Measurements from ENCODE around the gene CCDC170.
"Not testable (repeated sequence)": the region's sequence is repeated elsewhere in the genome, so short reads cannot be mapped to it uniquely, and the experiment has no call there.

Gene CCDC170

DNA sequence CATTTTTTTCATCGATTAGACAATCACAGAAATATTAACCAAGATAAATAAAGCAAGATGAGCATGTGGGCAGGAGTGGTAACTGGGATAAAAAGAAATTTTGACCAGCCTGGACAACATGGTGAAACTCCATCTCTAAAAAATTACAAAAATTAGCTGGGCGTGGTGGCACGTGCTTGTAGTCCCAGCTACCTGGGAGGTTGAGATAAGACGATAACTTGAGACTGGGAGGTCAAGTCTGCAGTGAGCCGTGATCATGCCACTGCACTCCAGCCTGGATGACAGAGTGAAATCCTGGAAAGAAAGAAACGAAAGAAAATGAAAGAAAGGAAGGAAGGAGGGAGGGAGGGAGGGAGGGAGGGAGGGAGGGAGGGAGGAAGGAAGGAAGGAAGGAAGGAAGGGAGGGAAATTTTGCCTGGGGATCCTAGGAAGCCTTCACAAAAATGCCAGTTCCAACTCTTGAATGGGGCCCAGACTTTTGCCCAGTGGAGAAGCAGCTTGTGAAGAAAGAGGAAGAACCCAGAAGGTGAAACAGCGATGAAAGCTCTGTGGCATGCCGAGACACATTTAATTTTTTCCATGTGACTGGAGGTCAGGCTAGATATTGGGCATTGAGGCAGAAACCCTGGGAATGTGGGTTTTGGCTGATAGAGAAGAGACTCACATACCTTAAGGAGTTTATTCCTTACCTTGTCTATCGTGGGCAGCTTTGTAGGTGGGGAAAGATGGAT lies 20.3 kb downstream of the CCDC170 start:
- DNase-seq (ENCODE audit: low spot score): no peak
- in situ Hi-C loops (cut with MboI; ENCODE audit: low pct_unique_long_range_greater_than_20kb, low sequenced_read_pairs, unreplicated experiment): no loop called here

GRCh38 chr6:151518992-151519391 lies 25.2 kb downstream of the CCDC170 start:
- in situ Hi-C loops (cut with MboI; ENCODE audit: low pct_unique_long_range_greater_than_20kb, low sequenced_read_pairs, unreplicated experiment); DNase-seq (ENCODE audit: low spot score): not testable (repeated sequence)

More for the DNA sequence above, 20.3 kb downstream of the CCDC170 start:
- TF ChIP-seq CTCF (IDR thresholded peaks at IDR 0.05; ENCODE audit: extremely low read depth, insufficient read depth, missing control alignments): no peak

DNA sequence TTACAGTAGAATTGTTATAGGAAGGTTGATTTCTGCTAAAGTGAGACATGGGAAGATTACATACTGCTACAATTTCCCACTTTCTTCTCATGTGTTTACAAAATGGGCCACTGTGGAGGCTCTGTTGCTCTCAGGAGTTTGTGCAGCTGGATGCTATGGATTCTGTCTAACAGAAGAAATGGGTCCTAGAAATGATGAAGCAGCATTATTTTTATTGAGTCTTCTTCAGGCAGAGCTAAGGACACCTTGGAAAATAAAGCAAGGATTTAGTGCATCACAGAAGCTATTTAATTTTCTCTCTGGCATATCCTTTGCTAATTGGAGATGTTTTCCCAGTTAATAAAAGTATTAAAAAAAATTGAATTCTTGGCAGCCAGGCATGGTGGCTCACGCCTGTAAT lies 29.2 kb downstream of the CCDC170 start:
- no peak for TF ChIP-seq CTCF (IDR thresholded peaks at IDR 0.05; ENCODE audit: extremely low read depth, insufficient read depth, missing control alignments)
- in situ Hi-C loops (cut with MboI; ENCODE audit: low pct_unique_long_range_greater_than_20kb, low sequenced_read_pairs, unreplicated experiment): no loop called here
- no peak for DNase-seq (ENCODE audit: low spot score)

DNA sequence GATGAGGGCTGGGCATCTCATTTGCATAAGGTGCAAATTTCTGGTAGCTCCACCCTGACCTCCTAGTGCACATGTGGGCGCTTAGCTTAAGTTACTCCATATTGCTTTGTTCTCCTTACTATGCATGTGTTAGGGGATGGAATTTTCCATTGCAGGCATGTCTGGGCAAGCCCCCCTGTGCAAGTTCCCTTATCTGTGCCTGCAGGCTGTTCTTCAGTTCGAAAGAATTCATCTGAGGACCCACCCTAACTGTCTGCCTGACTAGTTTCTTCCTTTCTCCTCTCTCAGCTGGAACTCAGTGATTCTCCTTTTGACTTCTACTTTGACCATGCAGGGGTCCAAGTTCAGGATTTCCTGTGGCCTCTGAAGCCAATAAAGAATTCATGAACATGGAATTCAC lies 30.2 kb downstream of the CCDC170 start:
- in situ Hi-C loops (cut with MboI; ENCODE audit: low pct_unique_long_range_greater_than_20kb, low sequenced_read_pairs, unreplicated experiment): no loop called here
- DNase-seq (ENCODE audit: low spot score): no peak
- TF ChIP-seq CTCF (IDR thresholded peaks at IDR 0.05; ENCODE audit: extremely low read depth, insufficient read depth, missing control alignments): no peak

DNA sequence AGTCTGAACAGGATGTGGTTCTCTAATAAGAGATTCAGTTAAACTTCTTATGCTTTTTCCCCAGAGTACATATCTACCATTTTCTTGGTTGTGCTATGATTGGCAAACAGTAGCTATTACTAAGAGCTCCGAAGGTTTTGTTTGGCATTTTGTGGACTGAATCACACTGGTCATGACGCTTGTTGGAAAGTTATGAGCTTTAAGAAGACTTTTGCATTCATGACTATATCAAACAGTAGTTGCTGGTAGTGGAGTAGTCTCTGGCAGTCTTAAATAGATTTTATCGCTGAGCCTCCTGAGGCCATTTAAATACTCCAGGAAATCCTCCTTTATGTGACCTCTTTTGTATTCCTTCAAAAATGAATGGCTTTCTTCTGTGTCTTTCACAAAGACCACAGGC lies 40.8 kb downstream of the CCDC170 start:
- in situ Hi-C loops (cut with MboI; ENCODE audit: low pct_unique_long_range_greater_than_20kb, low sequenced_read_pairs, unreplicated experiment): no loop called here
- no peak for TF ChIP-seq CTCF (IDR thresholded peaks at IDR 0.05; ENCODE audit: extremely low read depth, insufficient read depth, missing control alignments)
- no peak for DNase-seq (ENCODE audit: low spot score)

DNA sequence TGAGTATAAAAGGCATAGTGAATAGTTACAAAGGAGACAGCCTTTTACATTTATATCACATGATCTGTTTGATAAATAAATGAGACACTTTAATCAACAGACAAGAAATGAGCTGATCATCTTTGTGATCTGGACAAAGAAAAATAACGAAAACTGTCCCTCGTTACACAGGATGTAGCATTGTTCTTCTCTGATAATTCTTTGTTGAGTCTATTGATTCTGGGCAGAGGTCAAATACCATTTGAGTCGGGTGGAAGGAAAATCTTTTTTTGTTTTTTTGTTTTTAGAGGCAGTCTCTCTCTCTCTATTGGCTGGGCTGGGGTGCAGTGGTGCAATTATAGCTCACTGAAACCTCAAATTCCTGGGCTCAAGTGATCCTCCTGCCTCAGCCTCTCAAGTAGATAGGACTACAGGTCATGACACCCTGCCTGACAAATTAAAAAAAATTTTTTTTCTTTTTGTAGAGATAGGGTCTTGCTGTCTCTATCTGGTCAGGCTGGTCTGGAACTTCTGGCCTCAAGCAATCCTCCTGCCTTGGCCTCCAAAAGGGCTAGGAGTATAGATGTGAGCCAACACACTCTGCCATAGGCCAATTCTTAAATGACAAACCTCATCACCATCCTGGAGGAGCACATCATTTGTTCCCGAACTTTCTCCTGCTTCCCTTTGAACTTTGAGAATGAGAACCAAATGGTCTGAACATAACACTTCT lies 41.8 kb downstream of the CCDC170 start:
- no peak for DNase-seq (ENCODE audit: low spot score)
- in situ Hi-C loops (cut with MboI; ENCODE audit: low pct_unique_long_range_greater_than_20kb, low sequenced_read_pairs, unreplicated experiment): no loop called here
- no peak for TF ChIP-seq CTCF (IDR thresholded peaks at IDR 0.05; ENCODE audit: extremely low read depth, insufficient read depth, missing control alignments)

DNA sequence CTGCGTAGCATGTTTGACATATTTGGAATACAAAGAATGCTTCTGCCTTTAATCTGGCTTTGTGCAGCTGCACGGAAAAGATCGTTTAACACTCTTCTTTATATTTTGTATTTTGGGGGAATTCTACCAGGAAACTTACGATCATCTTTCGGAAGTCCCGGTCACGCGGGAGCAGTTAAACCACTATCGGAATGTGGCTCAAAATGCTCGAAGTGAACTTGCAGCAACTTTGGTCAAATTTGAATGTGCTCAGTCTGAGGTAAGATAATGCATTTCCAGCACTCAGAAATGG lies 42.3 kb downstream of the CCDC170 start:
- DNase-seq (ENCODE audit: low spot score): no peak
- no peak for TF ChIP-seq CTCF (IDR thresholded peaks at IDR 0.05; ENCODE audit: extremely low read depth, insufficient read depth, missing control alignments)
- in situ Hi-C loops (cut with MboI; ENCODE audit: low pct_unique_long_range_greater_than_20kb, low sequenced_read_pairs, unreplicated experiment): no loop called here

Data from GM13977 (cell line).